GM12878 (cell line): ENCODE data around the gene MCFD2. TPM values are rescaled to one million over a fixed set of nuclear protein-coding genes. Genes with fewer than 3 reads are reported as not detected.

Experiments used
- ATF7 ChIP-seq: fragments of 450-650 bp; IDR thresholded peaks from 2 replicates; pipeline ENCODE4 v1.6.1; 2016; ENCODE audit warnings: low read depth, mild to moderate bottlenecking
- CREB1 ChIP-seq: IDR thresholded peaks from 2 replicates; pipeline ENCODE4 v1.6.1; 2012; ENCODE audit warnings: low read depth, mild to moderate bottlenecking, inconsistent platforms
- DPF2 ChIP-seq: fragments of 450-650 bp; IDR thresholded peaks from 2 replicates; pipeline ENCODE4 v1.6.1; 2017; ENCODE audit warnings: mild to moderate bottlenecking
- JUNB ChIP-seq: IDR thresholded peaks from 2 replicates; pipeline ENCODE4 v1.6.1; 2016; ENCODE audit warnings: antibody characterized with exemption, mild to moderate bottlenecking
- KDM1A ChIP-seq: fragments of 200-600 bp; sonication (generic); IDR thresholded peaks from 2 replicates; pipeline ENCODE4 v1.6.1; 2016; ENCODE audit warnings: borderline replicate concordance
- MLLT1 ChIP-seq: fragments of 450-650 bp; IDR thresholded peaks from 2 replicates; pipeline ENCODE4 v1.6.1; 2016; ENCODE audit warnings: mild to moderate bottlenecking
- NR2C1 ChIP-seq: fragments of 450-650 bp; IDR thresholded peaks from 2 replicates; pipeline ENCODE4 v1.6.1; 2017; ENCODE audit warnings: antibody characterized with exemption, mild to moderate bottlenecking, moderate library complexity
- NR2F1 ChIP-seq: fragments of 450-650 bp; conservative IDR thresholded peaks from 2 replicates; pipeline ENCODE4 v1.6.1; 2017; ENCODE audit warnings: mild to moderate bottlenecking
- RELB ChIP-seq: fragments of 450-650 bp; IDR thresholded peaks from 2 replicates; pipeline ENCODE4 v1.6.1; 2017; ENCODE audit warnings: low read depth, mild to moderate bottlenecking, moderate library complexity
- RFX5 ChIP-seq: IDR thresholded peaks from 2 replicates; pipeline ENCODE4 v1.6.1; 2011; ENCODE audit warnings: low read depth, low read length, improper control_type of control experiment
- RUNX3 ChIP-seq: IDR thresholded peaks from 2 replicates; pipeline ENCODE4 v1.6.1; 2012; ENCODE audit warnings: low read length, inconsistent platforms
- SREBF1 ChIP-seq: IDR thresholded peaks from 2 replicates; pipeline ENCODE4 v1.6.1; 2012; ENCODE audit warnings: mild to moderate bottlenecking, low read length
- ZNF24 ChIP-seq: fragments of 450-650 bp; IDR thresholded peaks from 2 replicates; pipeline ENCODE4 v1.6.1; 2017; ENCODE audit warnings: antibody characterized with exemption, mild to moderate bottlenecking
- ZNF384 ChIP-seq: IDR thresholded peaks from 2 replicates; pipeline ENCODE4 v1.6.1; 2012; ENCODE audit warnings: low read depth, mild to moderate bottlenecking, low read length, improper control_type of control experiment, borderline replicate concordance
- ZNF687 ChIP-seq: fragments of 450-650 bp; IDR thresholded peaks from 2 replicates; pipeline ENCODE4 v1.6.1; 2017; ENCODE audit warnings: mild to moderate bottlenecking, moderate library complexity
- polyA plus RNA-seq, 11 experiments: library from polyadenylated mRNA; depleted of rRNA in 4 of 11; unstranded in 6 of 11; stranded (reverse) in 5 of 11; fragments of >200 nt; fragmentation: Nextera tagmentation in 4 of 11; fragmentation: Illumina TruSeq in 1 of 11; extraction: Ambion mirVana in 4 of 11; extraction: Trizol in 1 of 11; gene quantifications; 1 replicate in 1 of 11; 2 replicates in 10 of 11; pipeline versions ENCODE4 v1.2.1 to v1.2.3, GENCODE V29; 2011 to 2016; ENCODE audit warnings: inconsistent platforms in 2 of 11, missing spikeins in 2 of 11, low read depth in 1 of 11
- total RNA-seq, 4 experiments: library from RNA; depleted of rRNA in 3 of 4; stranded (reverse); fragments of >200 nt in 3 of 4; fragmentation: Illumina TruSeq in 1 of 4; extraction: Trizol in 1 of 4; gene quantifications; 2 replicates each; pipeline versions ENCODE4 v1.2.1 to v1.2.3, GENCODE V29; 2013 to 2021
- TF ChIP-seq, protein P1 (sequence below): fragments of 450-650 bp; IDR thresholded peaks from 2 replicates; pipeline ENCODE4 v1.6.1; 2016; ENCODE audit warnings: mild to moderate bottlenecking, moderate library complexity, borderline replicate concordance
- TF ChIP-seq, protein P2 (sequence below): fragments of 450-650 bp; IDR thresholded peaks from 2 replicates; pipeline ENCODE4 v1.6.1; 2017; ENCODE audit warnings: borderline replicate concordance

MCFD2 gene
- total and polyA plus RNA-seq, 10 of the 15 experiments (the other 5 are each of a cell fraction or from before 2014, with no cell fraction given): 35.0 to 57.3 (median 40.3) TPM

- no peak for TF ChIP-seq ZNF24
- peak; percentile 58 for TF ChIP-seq ZNF384
- no peak for TF ChIP-seq KDM1A
- no peak; the same call in 1 of the 2 replicates for TF ChIP-seq DPF2
- TF ChIP-seq, protein P1, sequence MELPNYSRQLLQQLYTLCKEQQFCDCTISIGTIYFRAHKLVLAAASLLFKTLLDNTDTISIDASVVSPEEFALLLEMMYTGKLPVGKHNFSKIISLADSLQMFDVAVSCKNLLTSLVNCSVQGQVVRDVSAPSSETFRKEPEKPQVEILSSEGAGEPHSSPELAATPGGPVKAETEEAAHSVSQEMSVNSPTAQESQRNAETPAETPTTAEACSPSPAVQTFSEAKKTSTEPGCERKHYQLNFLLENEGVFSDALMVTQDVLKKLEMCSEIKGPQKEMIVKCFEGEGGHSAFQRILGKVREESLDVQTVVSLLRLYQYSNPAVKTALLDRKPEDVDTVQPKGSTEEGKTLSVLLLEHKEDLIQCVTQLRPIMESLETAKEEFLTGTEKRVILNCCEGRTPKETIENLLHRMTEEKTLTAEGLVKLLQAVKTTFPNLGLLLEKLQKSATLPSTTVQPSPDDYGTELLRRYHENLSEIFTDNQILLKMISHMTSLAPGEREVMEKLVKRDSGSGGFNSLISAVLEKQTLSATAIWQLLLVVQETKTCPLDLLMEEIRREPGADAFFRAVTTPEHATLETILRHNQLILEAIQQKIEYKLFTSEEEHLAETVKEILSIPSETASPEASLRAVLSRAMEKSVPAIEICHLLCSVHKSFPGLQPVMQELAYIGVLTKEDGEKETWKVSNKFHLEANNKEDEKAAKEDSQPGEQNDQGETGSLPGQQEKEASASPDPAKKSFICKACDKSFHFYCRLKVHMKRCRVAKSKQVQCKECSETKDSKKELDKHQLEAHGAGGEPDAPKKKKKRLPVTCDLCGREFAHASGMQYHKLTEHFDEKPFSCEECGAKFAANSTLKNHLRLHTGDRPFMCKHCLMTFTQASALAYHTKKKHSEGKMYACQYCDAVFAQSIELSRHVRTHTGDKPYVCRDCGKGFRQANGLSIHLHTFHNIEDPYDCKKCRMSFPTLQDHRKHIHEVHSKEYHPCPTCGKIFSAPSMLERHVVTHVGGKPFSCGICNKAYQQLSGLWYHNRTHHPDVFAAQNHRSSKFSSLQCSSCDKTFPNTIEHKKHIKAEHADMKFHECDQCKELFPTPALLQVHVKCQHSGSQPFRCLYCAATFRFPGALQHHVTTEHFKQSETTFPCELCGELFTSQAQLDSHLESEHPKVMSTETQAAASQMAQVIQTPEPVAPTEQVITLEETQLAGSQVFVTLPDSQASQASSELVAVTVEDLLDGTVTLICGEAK: peak; percentile 91
- TF ChIP-seq ATF7: peak; percentile 46; the same call in 1 of the 2 replicates
- TF ChIP-seq CREB1: 0 out of 2 replicates have a peak, but pooled peaks have one; percentile 30
- TF ChIP-seq NR2F1: no peak
- TF ChIP-seq, protein P2, sequence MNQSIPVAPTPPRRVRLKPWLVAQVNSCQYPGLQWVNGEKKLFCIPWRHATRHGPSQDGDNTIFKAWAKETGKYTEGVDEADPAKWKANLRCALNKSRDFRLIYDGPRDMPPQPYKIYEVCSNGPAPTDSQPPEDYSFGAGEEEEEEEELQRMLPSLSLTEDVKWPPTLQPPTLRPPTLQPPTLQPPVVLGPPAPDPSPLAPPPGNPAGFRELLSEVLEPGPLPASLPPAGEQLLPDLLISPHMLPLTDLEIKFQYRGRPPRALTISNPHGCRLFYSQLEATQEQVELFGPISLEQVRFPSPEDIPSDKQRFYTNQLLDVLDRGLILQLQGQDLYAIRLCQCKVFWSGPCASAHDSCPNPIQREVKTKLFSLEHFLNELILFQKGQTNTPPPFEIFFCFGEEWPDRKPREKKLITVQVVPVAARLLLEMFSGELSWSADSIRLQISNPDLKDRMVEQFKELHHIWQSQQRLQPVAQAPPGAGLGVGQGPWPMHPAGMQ: no peak
- 0 out of 2 replicates have a peak, but pooled peaks have one; percentile 12 for TF ChIP-seq MLLT1
- TF ChIP-seq NR2C1: no peak
- peak; percentile 87 for TF ChIP-seq JUNB
- peak; percentile 83; the same call in 1 of the 2 replicates for TF ChIP-seq ZNF687
- peak; percentile 39; the same call in 1 of the 2 replicates for TF ChIP-seq RUNX3
- TF ChIP-seq RFX5: no peak
- TF ChIP-seq RELB: peak; percentile 79
- TF ChIP-seq SREBF1: no peak
These were observed 28.5 kb upstream of the MCFD2 start (continued) for GRCh38 chr2:46943881-46944798.
